PC-9 (cell line): Measurements from ENCODE around the gene MAPKBP1. TPM values are rescaled to one million over a fixed set of nuclear protein-coding genes. Genes with fewer than 3 reads are reported as not detected.

Source experiments
- BruUV-seq: library from RNA; stranded (reverse); fragments of 400-500 nt; replicated peaks from 2 replicates; lab custom pipeline; 2021; lab: Mats Ljungman, UMichigan
- CTCF ChIA-PET: fragments of 300-600 bp; sonication (Branson Sonifier 250); formaldehyde crosslinking; loops from one replicate; lab custom pipeline; 2022; ENCODE audit warnings: antibody characterized with exemption; lab: Charles Lee
- POLR2A ChIA-PET: fragments of 300-600 bp; sonication (Branson Sonifier 250); formaldehyde crosslinking; loops from one replicate; lab custom pipeline; 2022; ENCODE audit warnings: antibody characterized with exemption; ENCODE audit not compliant: unreplicated experiment; lab: Charles Lee
- DNase-seq, 2 experiments: peaks; one replicate each; pipeline versions ENCODE4 v3.0.0 to v3.0.0-alpha.2; 2015 to 2022; ENCODE audit warnings: mixed read lengths in 1 of 2
- H2AFZ ChIP-seq: fragments of 200-600 bp; sonication (generic); 2 replicates; pipeline ENCODE4 v1.8.1; 2017; ENCODE audit warnings: antibody characterized with exemption
- H3F3A ChIP-seq: fragments of 200-600 bp; sonication (generic); 2 replicates; pipeline ENCODE4 v1.8.1; 2017; ENCODE audit warnings: antibody characterized with exemption, mild to moderate bottlenecking, low read depth; ENCODE audit not compliant: insufficient read depth
- H3K27ac ChIP-seq: fragments of 200-600 bp; sonication (generic); 2 replicates; pipeline ENCODE4 v1.6.1; 2016; ENCODE audit warnings: mixed run types
- H3K27me3 ChIP-seq: fragments of 200-600 bp; sonication (generic); 2 replicates; pipeline ENCODE4 v1.6.1; 2016; ENCODE audit warnings: low read depth, mixed run types; ENCODE audit not compliant: insufficient read depth
- H3K36me3 ChIP-seq: fragments of 200-600 bp; sonication (generic); 2 replicates; pipeline ENCODE4 v1.6.1; 2016; ENCODE audit warnings: low read depth, mixed run types
- H3K4me1 ChIP-seq: fragments of 200-600 bp; sonication (generic); replicated peaks from 2 replicates; pipeline ENCODE4 v1.6.1; 2016; ENCODE audit warnings: mixed run types; ENCODE audit not compliant: insufficient read depth
- H3K4me2 ChIP-seq: fragments of 200-600 bp; sonication (generic); 2 replicates; pipeline ENCODE4 v1.6.1; 2017; ENCODE audit warnings: mixed run types
- H3K4me3 ChIP-seq: fragments of 200-600 bp; sonication (generic); 2 replicates; pipeline ENCODE4 v1.6.1; 2016; ENCODE audit warnings: mixed run types
- H3K79me2 ChIP-seq: fragments of 200-600 bp; sonication (generic); 2 replicates; pipeline ENCODE4 v1.6.1; 2017; ENCODE audit warnings: low read depth, mixed run types
- H3K9me2 ChIP-seq: fragments of 200-600 bp; sonication (generic); 2 replicates; pipeline ENCODE4 v1.8.1; 2017; ENCODE audit warnings: mild to moderate bottlenecking; ENCODE audit not compliant: insufficient read depth
- H3K9me3 ChIP-seq: fragments of 200-600 bp; sonication (generic); 2 replicates; pipeline ENCODE4 v1.8.1; 2016; ENCODE audit warnings: low read depth; ENCODE audit not compliant: insufficient read depth
- H4K20me1 ChIP-seq: fragments of 200-600 bp; sonication (generic); 2 replicates; pipeline ENCODE4 v1.8.1; 2017; ENCODE audit not compliant: insufficient read depth
- CTCF ChIP-seq: fragments of 200-600 bp; sonication (generic); conservative IDR thresholded peaks from 2 replicates; pipeline ENCODE4 v1.6.1; 2017; ENCODE audit warnings: mixed run types, antibody characterized with exemption, mild to moderate bottlenecking, moderate library complexity
- EZH2 ChIP-seq: fragments of 200-600 bp; sonication (generic); IDR thresholded peaks from 2 replicates; pipeline ENCODE4 v1.8.0; 2017; ENCODE audit warnings: antibody characterized with exemption, low read depth
- intact Hi-C: fragments of 100-400 bp; cut with micrococcal nuclease; formaldehyde crosslinking; loops from one replicate; pipeline ENCODE4 v1.10.0; 2022; ENCODE audit not compliant: unreplicated experiment
- total RNA-seq: library from RNA; stranded (reverse); gene quantifications from 2 replicates; pipeline ENCODE4 v1.2.3, GENCODE V29; 2021

MAPKBP1 gene
- total RNA-seq, 1 experiment from 2014 or later = 22.9 TPM

GRCh38 chr15:41820791-41821423 lies 46.6 kb downstream of the MAPKBP1 start:
- Histone ChIP-seq H3K4me1 (no peaks in the 10 kb centered on the region), H4K20me1 (no peaks in the 10 kb centered on the region), H3K27me3 (no peaks in the 10 kb centered on the region), H3K36me3 (no peaks in the 10 kb centered on the region), H3K9me2 (no peaks in the 10 kb centered on the region), H3K79me2 (no peaks in the 10 kb centered on the region), H3K4me3 (no peak overlapping the region), H3K9me3 (no peaks in the 10 kb centered on the region), H3F3A (no peaks in the 10 kb centered on the region), H2AFZ (no peak overlapping the region), H3K27ac (no peak overlapping the region), H3K4me2 (no peak overlapping the region)
- intact Hi-C loops = no loop called here
- DNase-seq = no peak
- CTCF ChIA-PET = interaction anchor here (0.7 kb wide), 1 partner anchor 84 kb away, joined by 4 read pairs; no protein-coding TSS in a partner anchor
- no TSS peak for BruUV-seq
- POLR2A ChIA-PET = no interaction called here
- TF ChIP-seq EZH2 (no peak), CTCF (no peak)

- H3K36me3 ChIP-seq = no peaks in the 10 kb centered on the region
- POLR2A ChIA-PET = no interaction called here
Measured at GRCh38 chr15:41821831-41822230, 47.5 kb downstream of the MAPKBP1 start.

GRCh38 chr15:41822471-41822870 lies 48.2 kb downstream of the MAPKBP1 start:
- H3K4me2 ChIP-seq = no peak overlapping the region
- BruUV-seq = no TSS peak
- CTCF ChIA-PET = interaction anchor here (1.1 kb wide), 1 partner anchor 82 kb away, joined by 4 read pairs; no protein-coding TSS in a partner anchor

More at GRCh38 chr15:41821831-41822230, 47.5 kb downstream of the MAPKBP1 start:
- Histone ChIP-seq H3K9me3 (no peaks in the 10 kb centered on the region), H4K20me1 (no peaks in the 10 kb centered on the region), H3F3A (no peaks in the 10 kb centered on the region), H3K27ac (no peak overlapping the region), H3K4me3 (no peak overlapping the region), H2AFZ (no peak overlapping the region), H3K4me1 (no peaks in the 10 kb centered on the region), H3K27me3 (no peaks in the 10 kb centered on the region), H3K4me2 (no peak overlapping the region), H3K9me2 (no peaks in the 10 kb centered on the region), H3K79me2 (no peaks in the 10 kb centered on the region)
- intact Hi-C loops = no loop called here
- DNase-seq = no peak
- BruUV-seq = no TSS peak
- CTCF ChIA-PET = interaction anchor here (0.7 kb wide), 1 partner anchor 83 kb away, joined by 4 read pairs; no protein-coding TSS in a partner anchor
- no peak for TF ChIP-seq EZH2
- TF ChIP-seq CTCF = no peak

More at GRCh38 chr15:41822471-41822870, 48.2 kb downstream of the MAPKBP1 start:
- intact Hi-C loops = no loop called here
- Histone ChIP-seq H3K27ac (no peak overlapping the region), H3K9me3 (no peaks in the 10 kb centered on the region), H3K4me1 (no peaks in the 10 kb centered on the region), H3K4me3 (no peak overlapping the region), H3K27me3 (no peaks in the 10 kb centered on the region), H3K9me2 (no peaks in the 10 kb centered on the region), H3K79me2 (no peaks in the 10 kb centered on the region), H2AFZ (no peak overlapping the region), H3F3A (no peaks in the 10 kb centered on the region), H3K36me3 (no peaks in the 10 kb centered on the region), H4K20me1 (no peaks in the 10 kb centered on the region)
- TF ChIP-seq CTCF = no peak
- TF ChIP-seq EZH2 = no peak
- POLR2A ChIA-PET = no interaction called here
- DNase-seq = no peak
